Astrocyte (in vitro differentiated cells and primary cell): ENCODE results near the gene SLC25A21. TPM values are rescaled to one million over a fixed set of nuclear protein-coding genes. Genes with fewer than 3 reads are reported as not detected.

ENCODE experiments used
- DNase-seq: peaks from one replicate; pipeline ENCODE4 v3.0.0-alpha.2; 2010; ENCODE audit warnings: low read depth
- FAIRE-seq: peaks from 2 replicates; lab custom pipeline; 2011; peaks lifted over from hg19 to GRCh38; lab: Jason Lieb, UNC
- H2AFZ ChIP-seq: 2 replicates; pipeline ENCODE4 v1.6.0; 2012; ENCODE audit warnings: low read depth, low read length, inconsistent platforms
- H3K27ac ChIP-seq: 2 replicates; pipeline ENCODE4 v1.5.1; 2011; ENCODE audit warnings: low read depth, low read length, inconsistent platforms
- H3K27me3 ChIP-seq: 2 replicates; pipeline ENCODE4 v1.6.0; 2011; ENCODE audit warnings: low read length, inconsistent platforms; ENCODE audit not compliant: insufficient read depth
- H3K36me3 ChIP-seq: 2 replicates; pipeline ENCODE4 v1.5.1; 2011; ENCODE audit warnings: low read length, inconsistent platforms; ENCODE audit not compliant: insufficient read depth
- H3K4me1 ChIP-seq: 2 replicates; pipeline ENCODE4 v1.5.1; 2011; ENCODE audit warnings: low read length, inconsistent platforms; ENCODE audit not compliant: insufficient read depth
- H3K4me2 ChIP-seq: 2 replicates; pipeline ENCODE4 v1.6.0; 2012; ENCODE audit warnings: low read length, inconsistent platforms
- H3K4me3 ChIP-seq: 2 replicates; pipeline ENCODE4 v1.5.1; 2011; ENCODE audit warnings: low read depth, mild to moderate bottlenecking, low read length, inconsistent platforms; ENCODE audit not compliant: insufficient read depth
- H3K79me2 ChIP-seq: 2 replicates; pipeline ENCODE4 v1.6.0; 2012; ENCODE audit warnings: mild to moderate bottlenecking, low read length, inconsistent platforms; ENCODE audit not compliant: insufficient read depth
- H3K9ac ChIP-seq: 2 replicates; pipeline ENCODE4 v1.6.0; 2012; ENCODE audit warnings: mild to moderate bottlenecking, low read length, inconsistent platforms
- H3K9me3 ChIP-seq: 2 replicates; pipeline ENCODE4 v1.5.1; 2012; ENCODE audit warnings: low read depth, mild to moderate bottlenecking, low read length, inconsistent platforms; ENCODE audit not compliant: insufficient read depth
- H4K20me1 ChIP-seq: 2 replicates; pipeline ENCODE4 v1.6.0; 2012; ENCODE audit warnings: low read length, inconsistent platforms; ENCODE audit not compliant: insufficient read depth
- H3K27ac Mint-ChIP-seq: one replicate; pipeline ENCODE4 v1.8.0; 2021; ENCODE audit warnings: mild to moderate bottlenecking, mixed read lengths; ENCODE audit not compliant: unreplicated experiment
- H3K27me3 Mint-ChIP-seq: one replicate; pipeline ENCODE4 v1.8.0; 2021; ENCODE audit warnings: low read depth, mixed read lengths; ENCODE audit not compliant: unreplicated experiment
- H3K36me3 Mint-ChIP-seq: one replicate; pipeline ENCODE4 v1.8.0; 2021; ENCODE audit warnings: low read depth, mixed read lengths; ENCODE audit not compliant: unreplicated experiment
- H3K4me1 Mint-ChIP-seq: one replicate; pipeline ENCODE4 v1.8.0; 2021; ENCODE audit warnings: low read depth, mixed read lengths; ENCODE audit not compliant: unreplicated experiment
- H3K4me3 Mint-ChIP-seq: one replicate; pipeline ENCODE4 v1.8.0; 2021; ENCODE audit warnings: mild to moderate bottlenecking, moderate library complexity, mixed read lengths; ENCODE audit not compliant: unreplicated experiment
- H3K9me3 Mint-ChIP-seq: one replicate; pipeline ENCODE4 v1.8.0; 2021; ENCODE audit warnings: mild to moderate bottlenecking, mixed read lengths; ENCODE audit not compliant: unreplicated experiment
- EZH2 ChIP-seq: IDR thresholded peaks from 2 replicates; pipeline ENCODE4 v1.6.1; 2012; ENCODE audit warnings: mild to moderate bottlenecking, low read length, inconsistent platforms; ENCODE audit not compliant: insufficient read depth
- total RNA-seq: library from RNA; stranded (reverse); gene quantifications from 2 replicates; pipeline ENCODE4 v1.2.1, GENCODE V29; 2021
- TF ChIP-seq, protein P1 (sequence below): IDR thresholded peaks from 2 replicates; pipeline ENCODE4 v1.5.1; 2011; ENCODE audit warnings: low read depth, mild to moderate bottlenecking, inconsistent platforms, low read length, moderate library complexity; ENCODE audit not compliant: insufficient read depth

The SLC25A21 gene
- total RNA-seq, 1 donor from 2014 or later, result 1.5 TPM

DNA sequence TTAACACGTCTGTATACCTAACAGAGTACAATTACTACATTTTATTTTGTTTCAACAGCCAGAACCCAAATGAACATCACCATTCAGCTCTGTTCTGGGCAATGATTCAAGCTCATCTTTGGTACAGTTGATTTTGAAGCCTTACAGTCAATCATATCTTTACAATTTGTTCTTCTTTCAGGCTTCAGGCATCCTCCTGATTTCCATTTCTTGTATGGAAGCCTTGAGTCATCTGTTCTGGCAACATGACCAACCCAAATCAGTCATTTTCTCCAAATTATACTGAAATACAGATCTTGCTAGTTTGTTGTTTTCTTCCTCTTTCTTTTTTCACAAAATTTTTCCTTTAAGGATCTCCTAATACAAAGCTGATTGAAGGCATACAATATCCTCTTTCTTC lies 430.5 kb downstream of the SLC25A21 start:
- H3K9me3 ChIP-seq, result no peaks in the 10 kb centered on the region
- no peaks in the 10 kb centered on the region for H4K20me1 ChIP-seq
- FAIRE-seq, result no peak
- no peak overlapping the region for H3K27ac ChIP-seq
- no peak overlapping the region for H3K9ac ChIP-seq
- Mint-ChIP-seq H3K9me3 (no peaks in the 10 kb centered on the region), H3K27me3 (no peaks in the 10 kb centered on the region), H3K4me3 (no peak overlapping the region), H3K27ac (no peak overlapping the region), H3K36me3 (no peaks in the 10 kb centered on the region), H3K4me1 (peaks cover 5% of the 10 kb centered on the region)
- H3K27me3 ChIP-seq, result no peaks in the 10 kb centered on the region
- H3K4me3 ChIP-seq, result no peak overlapping the region
- H3K4me1 ChIP-seq, result no peaks in the 10 kb centered on the region
- no peak overlapping the region for H3K4me2 ChIP-seq
- no peaks in the 10 kb centered on the region for H3K79me2 ChIP-seq
- DNase-seq, result no peak
- no peak overlapping the region for H2AFZ ChIP-seq
- TF ChIP-seq, protein P1, sequence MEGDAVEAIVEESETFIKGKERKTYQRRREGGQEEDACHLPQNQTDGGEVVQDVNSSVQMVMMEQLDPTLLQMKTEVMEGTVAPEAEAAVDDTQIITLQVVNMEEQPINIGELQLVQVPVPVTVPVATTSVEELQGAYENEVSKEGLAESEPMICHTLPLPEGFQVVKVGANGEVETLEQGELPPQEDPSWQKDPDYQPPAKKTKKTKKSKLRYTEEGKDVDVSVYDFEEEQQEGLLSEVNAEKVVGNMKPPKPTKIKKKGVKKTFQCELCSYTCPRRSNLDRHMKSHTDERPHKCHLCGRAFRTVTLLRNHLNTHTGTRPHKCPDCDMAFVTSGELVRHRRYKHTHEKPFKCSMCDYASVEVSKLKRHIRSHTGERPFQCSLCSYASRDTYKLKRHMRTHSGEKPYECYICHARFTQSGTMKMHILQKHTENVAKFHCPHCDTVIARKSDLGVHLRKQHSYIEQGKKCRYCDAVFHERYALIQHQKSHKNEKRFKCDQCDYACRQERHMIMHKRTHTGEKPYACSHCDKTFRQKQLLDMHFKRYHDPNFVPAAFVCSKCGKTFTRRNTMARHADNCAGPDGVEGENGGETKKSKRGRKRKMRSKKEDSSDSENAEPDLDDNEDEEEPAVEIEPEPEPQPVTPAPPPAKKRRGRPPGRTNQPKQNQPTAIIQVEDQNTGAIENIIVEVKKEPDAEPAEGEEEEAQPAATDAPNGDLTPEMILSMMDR, result no peak
- no peak for TF ChIP-seq EZH2
- H3K36me3 ChIP-seq, result no peaks in the 10 kb centered on the region

DNA sequence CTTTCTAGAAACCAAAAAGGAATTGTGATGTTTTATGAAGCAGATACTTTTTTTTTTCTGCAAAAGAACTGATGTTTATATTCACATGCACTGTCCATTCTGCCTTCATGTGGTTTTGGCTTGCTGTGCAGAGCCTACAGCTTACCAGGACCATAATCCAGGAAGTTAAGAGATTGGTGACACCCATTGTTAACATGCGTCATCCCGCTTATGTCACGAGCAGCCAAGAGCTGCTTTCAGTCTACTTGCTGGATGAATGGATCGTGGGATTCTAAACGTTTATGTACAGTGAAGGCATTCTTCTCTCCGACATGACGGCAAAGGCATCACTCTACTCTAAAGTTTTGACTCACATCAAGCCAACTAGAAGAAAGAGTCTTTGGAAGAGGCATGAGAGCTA lies 434.1 kb downstream of the SLC25A21 start:
- Mint-ChIP-seq H3K4me3 (no peak overlapping the region), H3K4me1 (peaks cover 11% of the 10 kb centered on the region), H3K36me3 (no peaks in the 10 kb centered on the region), H3K27me3 (no peaks in the 10 kb centered on the region), H3K9me3 (no peaks in the 10 kb centered on the region), H3K27ac (no peak overlapping the region)
- DNase-seq (no peak), FAIRE-seq (no peak)
- Histone ChIP-seq H3K79me2 (no peaks in the 10 kb centered on the region), H3K9me3 (no peaks in the 10 kb centered on the region), H4K20me1 (no peaks in the 10 kb centered on the region), H3K27me3 (no peaks in the 10 kb centered on the region), H3K36me3 (no peaks in the 10 kb centered on the region), H3K4me1 (no peaks in the 10 kb centered on the region), H3K27ac (no peak overlapping the region), H3K4me2 (no peak overlapping the region), H2AFZ (no peak overlapping the region), H3K4me3 (no peak overlapping the region), H3K9ac (no peak overlapping the region)
- TF ChIP-seq, protein P1, result no peak
- no peak for TF ChIP-seq EZH2

DNA sequence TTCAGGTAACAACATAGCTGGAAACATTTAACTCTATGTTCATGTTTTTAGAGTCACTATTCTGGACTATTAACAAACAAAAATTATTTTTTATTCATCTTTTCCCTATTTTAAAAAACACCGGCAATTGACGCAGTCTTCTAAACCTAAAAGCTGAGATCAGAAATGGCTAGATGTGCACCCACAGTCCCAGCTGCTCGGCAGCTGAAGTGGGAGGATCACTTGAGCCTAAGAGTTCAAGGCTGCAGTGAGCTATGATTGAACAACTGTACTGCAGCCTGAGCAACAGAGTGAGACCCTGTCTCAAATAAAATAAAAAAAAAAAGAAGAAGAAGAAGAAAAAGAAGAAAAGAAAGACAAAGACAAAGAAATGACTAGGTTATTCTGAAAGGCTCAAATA lies 446.3 kb downstream of the SLC25A21 start:
- no peak overlapping the region for H2AFZ ChIP-seq
- no peak overlapping the region for H3K27ac ChIP-seq
- no peaks in the 10 kb centered on the region for H3K4me1 ChIP-seq
- H3K36me3 ChIP-seq, result no peaks in the 10 kb centered on the region
- H3K9me3 Mint-ChIP-seq, result no peaks in the 10 kb centered on the region
- no peak overlapping the region for H3K4me3 Mint-ChIP-seq
- no peak overlapping the region for H3K27ac Mint-ChIP-seq
- H4K20me1 ChIP-seq, result no peaks in the 10 kb centered on the region
- no peak overlapping the region for H3K4me2 ChIP-seq
- H3K4me3 ChIP-seq, result no peak overlapping the region
- no peak for DNase-seq
- FAIRE-seq, result no peak
- H3K4me1 Mint-ChIP-seq, result no peaks in the 10 kb centered on the region
- no peaks in the 10 kb centered on the region for H3K79me2 ChIP-seq
- H3K36me3 Mint-ChIP-seq, result no peaks in the 10 kb centered on the region
- H3K27me3 Mint-ChIP-seq, result peaks cover 2% of the 10 kb centered on the region
- H3K9me3 ChIP-seq, result no peaks in the 10 kb centered on the region
- H3K9ac ChIP-seq, result no peak overlapping the region
- H3K27me3 ChIP-seq, result no peaks in the 10 kb centered on the region
- TF ChIP-seq, protein P1, result no peak
- no peak for TF ChIP-seq EZH2
